GM12878 (cell line): ENCODE measurements around the gene ZNF513. TPM values are rescaled to one million over a fixed set of nuclear protein-coding genes. Genes with fewer than 3 reads are reported as not detected.

Experiments
- ATAC-seq: fragments of 200-7000 bp; cut with Tn5 transposase; 3 replicates; pipeline ENCODE4 v1.9.1; 2020; ENCODE audit warnings: mild to moderate bottlenecking, moderate library complexity
- BruUV-seq: library from RNA; stranded (reverse); fragments of 400-500 nt; replicated peaks from 2 replicates; lab custom pipeline; 2021; lab: Mats Ljungman, UMichigan
- CTCF ChIA-PET: fragments of 300-600 bp; sonication (Branson Sonifier 250); formaldehyde crosslinking; extraction: SDS; loops from one replicate; lab custom pipeline; 2021; ENCODE audit warnings: inconsistent platforms; lab: Yijun Ruan, JAX
- POLR2A ChIA-PET: fragments of 350-600 bp; formaldehyde crosslinking; extraction: SDS; loops from one replicate; lab custom pipeline; 2021; ENCODE audit warnings: inconsistent platforms; lab: Charles Lee
- RAD21 ChIA-PET: fragments of 300-600 bp; sonication (Branson Sonifier 250); formaldehyde crosslinking; loops from one replicate; lab custom pipeline; 2023; ENCODE audit warnings: antibody characterized with exemption; ENCODE audit not compliant: unreplicated experiment; lab: Charles Lee
- SMC1A ChIA-PET: fragments of 300-600 bp; sonication (Branson Sonifier 250); formaldehyde crosslinking; loops from one replicate; lab custom pipeline; 2023; ENCODE audit not compliant: unreplicated experiment, uncharacterized antibody; lab: Charles Lee
- DNase-seq: peaks from one replicate; pipeline ENCODE4 v3.0.0-alpha.2; 2011; ENCODE audit warnings: low read depth, low spot score
- FAIRE-seq: peaks from 3 replicates; lab custom pipeline; 2011; peaks lifted over from hg19 to GRCh38; lab: Jason Lieb, UNC
- H2AFZ ChIP-seq: 2 replicates; pipeline ENCODE4 v1.6.0; 2011; ENCODE audit warnings: low read depth, low read length, control low read depth; ENCODE audit not compliant: control insufficient read depth
- H3K27ac ChIP-seq: 2 replicates; pipeline ENCODE4 v1.5.1; 2011; ENCODE audit warnings: control low read depth; ENCODE audit not compliant: control insufficient read depth, insufficient read depth
- H3K27me3 ChIP-seq, 2 experiments: replicated peaks in 1 of 2; 2 replicates each; pipeline versions ENCODE4 v1.6.0 to v1.6.1; 2011; ENCODE audit warnings: low read length in 1 of 2; ENCODE audit not compliant: control insufficient read depth in 2 of 2, insufficient read depth in 2 of 2
- H3K36me3 ChIP-seq, 2 experiments: 2 replicates each; pipeline ENCODE4 v1.5.1; 2011; ENCODE audit warnings: low read length in 1 of 2; ENCODE audit not compliant: control insufficient read depth in 2 of 2, insufficient read depth in 2 of 2
- H3K4me1 ChIP-seq: 2 replicates; pipeline ENCODE4 v1.6.1; 2011; ENCODE audit warnings: mild to moderate bottlenecking, low read length, moderate library complexity, mixed read lengths; ENCODE audit not compliant: control insufficient read depth, insufficient read depth
- H3K4me2 ChIP-seq: 2 replicates; pipeline ENCODE4 v1.6.0; 2011; ENCODE audit warnings: control low read depth; ENCODE audit not compliant: control insufficient read depth, insufficient read depth
- H3K4me3 ChIP-seq: fragments of 200-600 bp; sonication (generic); 2 replicates; pipeline ENCODE4 v1.5.1; 2016
- H3K79me2 ChIP-seq: 2 replicates; pipeline ENCODE4 v1.6.0; 2011; ENCODE audit warnings: low read length; ENCODE audit not compliant: control insufficient read depth, insufficient read depth
- H3K9ac ChIP-seq: 2 replicates; pipeline ENCODE4 v1.8.0; 2011; ENCODE audit warnings: low read length, control low read depth, mixed read lengths; ENCODE audit not compliant: control insufficient read depth, insufficient read depth
- H3K9me3 ChIP-seq: replicated peaks from 3 replicates; pipeline ENCODE4 v1.5.1; 2011; ENCODE audit warnings: mild to moderate bottlenecking, low read length; ENCODE audit not compliant: control insufficient read depth, insufficient read depth
- H4K20me1 ChIP-seq: 2 replicates; pipeline ENCODE4 v1.6.0; 2011; ENCODE audit not compliant: control insufficient read depth, insufficient read depth
- ATF7 ChIP-seq: fragments of 450-650 bp; IDR thresholded peaks from 2 replicates; pipeline ENCODE4 v1.6.1; 2016; ENCODE audit warnings: low read depth, mild to moderate bottlenecking
- EP300 ChIP-seq, 2 experiments: fragments of 150-350 bp in 1 of 2; IDR thresholded peaks; 2 replicates each; pipeline ENCODE4 v1.6.1; 2011 to 2012; ENCODE audit warnings: low read depth in 2 of 2, low read length in 2 of 2, borderline replicate concordance in 1 of 2, improper control_type of control experiment in 1 of 2, inconsistent platforms in 1 of 2; ENCODE audit not compliant: control insufficient read depth in 1 of 2
- GABPA ChIP-seq: IDR thresholded peaks from 2 replicates; pipeline ENCODE4 v1.6.1; 2014; ENCODE audit warnings: antibody characterized with exemption, low read depth, mild to moderate bottlenecking, inconsistent platforms
- HDGF ChIP-seq: fragments of 450-650 bp; IDR thresholded peaks from 2 replicates; pipeline ENCODE4 v1.6.1; 2016; ENCODE audit warnings: antibody characterized with exemption
- KDM1A ChIP-seq: fragments of 200-600 bp; sonication (generic); IDR thresholded peaks from 2 replicates; pipeline ENCODE4 v1.6.1; 2016; ENCODE audit warnings: borderline replicate concordance
- LARP7 ChIP-seq: fragments of 450-650 bp; IDR thresholded peaks from 2 replicates; pipeline ENCODE4 v1.6.1; 2017; ENCODE audit warnings: mild to moderate bottlenecking
- WGBS: methylation state at CpG from one replicate; pipeline ENCODE4 v1.1.6; 2016; ENCODE audit warnings: low lambda C conversion rate; ENCODE audit not compliant: insufficient replicate concordance, insufficient coverage; ENCODE audit errors: missing lambda C conversion rate; 5-methylcytosine and 5-hydroxymethylcytosine counted together
- in situ Hi-C: fragments of 300-500 bp; cut with MboI; formaldehyde crosslinking; loops from 9 replicates; pipeline ENCODE4 v1.14.3; 2018; ENCODE audit warnings: mixed read lengths
- intact Hi-C: fragments of 100-400 bp; cut with micrococcal nuclease; formaldehyde crosslinking; loops from one replicate; pipeline ENCODE4 v1.14.2; 2022; ENCODE audit not compliant: unreplicated experiment
- polyA plus RNA-seq, 11 experiments: library from polyadenylated mRNA; depleted of rRNA in 4 of 11; unstranded in 6 of 11; stranded (reverse) in 5 of 11; fragments of >200 nt; fragmentation: Nextera tagmentation in 4 of 11; fragmentation: Illumina TruSeq in 1 of 11; extraction: Ambion mirVana in 4 of 11; extraction: Trizol in 1 of 11; gene quantifications; 1 replicate in 1 of 11; 2 replicates in 10 of 11; pipeline versions ENCODE4 v1.2.1 to v1.2.3, GENCODE V29; 2011 to 2016; ENCODE audit warnings: inconsistent platforms in 2 of 11, missing spikeins in 2 of 11, low read depth in 1 of 11
- total RNA-seq, 4 experiments: library from RNA; depleted of rRNA in 3 of 4; stranded (reverse); fragments of >200 nt in 3 of 4; fragmentation: Illumina TruSeq in 1 of 4; extraction: Trizol in 1 of 4; gene quantifications; 2 replicates each; pipeline versions ENCODE4 v1.2.1 to v1.2.3, GENCODE V29; 2013 to 2021
- TF ChIP-seq, protein P1 (sequence below): fragments of 450-650 bp; IDR thresholded peaks from 2 replicates; pipeline ENCODE4 v1.6.1; 2017; ENCODE audit warnings: antibody characterized with exemption, mild to moderate bottlenecking, moderate library complexity
- TF ChIP-seq, protein P2 (sequence below): IDR thresholded peaks from 2 replicates; pipeline ENCODE4 v1.6.1; 2012; ENCODE audit warnings: low read depth, low read length, improper control_type of control experiment
- TF ChIP-seq, protein P3 (sequence below): fragments of 450-650 bp; IDR thresholded peaks from 2 replicates; pipeline ENCODE4 v1.6.1; 2017; ENCODE audit warnings: mild to moderate bottlenecking, moderate library complexity

The ZNF513 gene
- total and polyA plus RNA-seq, 10 of the 15 experiments (the other 5 are each of a cell fraction or from before 2014, with no cell fraction given): 0.06 to 16.4 (median 5.6) TPM

DNA sequence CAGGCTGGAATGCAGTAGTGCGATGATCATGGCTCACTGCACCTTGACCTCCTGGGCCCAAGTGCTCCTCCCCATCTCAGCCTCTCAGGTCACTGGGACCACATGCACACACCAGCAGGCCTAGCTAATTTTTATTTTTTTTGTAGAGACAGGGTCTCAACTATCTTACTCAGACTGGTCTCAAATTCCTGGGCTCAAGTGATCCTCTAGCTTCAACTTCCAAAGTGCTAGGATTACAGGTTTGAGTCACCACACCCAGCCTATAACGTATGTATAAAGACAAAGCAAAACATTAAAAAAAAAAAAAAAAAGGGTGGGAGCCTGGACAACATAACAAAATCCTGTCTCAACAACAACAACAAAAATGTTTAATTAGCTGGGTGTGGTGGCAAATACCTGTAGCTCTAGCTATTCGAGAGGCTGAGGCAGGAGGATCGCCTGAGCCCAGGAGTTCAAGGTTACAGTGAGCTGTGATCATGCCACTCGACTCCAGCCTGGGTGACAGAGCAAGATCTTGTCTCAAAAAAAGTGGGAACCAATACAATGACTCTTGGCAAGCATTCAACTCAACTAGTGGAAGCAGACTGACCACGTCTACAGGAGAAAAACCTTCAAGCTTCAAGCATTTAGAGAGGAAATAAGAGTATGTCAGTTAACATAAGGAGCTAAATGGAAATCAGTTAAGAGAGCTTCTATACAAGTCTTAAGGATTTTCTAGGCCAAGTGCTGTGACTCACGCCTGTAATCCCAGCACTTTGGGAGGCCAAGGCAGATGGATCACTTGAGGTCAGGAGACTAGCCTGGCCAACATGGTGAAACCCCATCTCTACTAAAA lies 26.6 kb downstream of the ZNF513 start:
- Histone ChIP-seq H3K4me3 (no peak overlapping the region; the same call in 1 of the 2 replicates), H3K79me2 (peaks cover 72% of the 10 kb centered on the region), H3K4me1 (no peaks in the 10 kb centered on the region; the same call in 1 of the 2 replicates), H2AFZ (no peak overlapping the region), H3K27me3 (no peaks in the 10 kb centered on the region), H3K9ac (no peak overlapping the region)
- CTCF ChIA-PET: interaction anchor here (0.6 to 3.3 kb wide), 8 partner anchors 9 to 329 kb away, joined by 3 to 7 read pairs (median 6); no protein-coding TSS in a partner anchor
- DNase-seq (no peak), ATAC-seq (no peak), FAIRE-seq (no peak)
- RAD21 ChIA-PET: interaction anchor here (0.7 kb wide), 3 partner anchors 75 to 93 kb away, joined by 3 to 4 read pairs (median 3); partner anchors contain the start of gene NRBP1
- BruUV-seq: no TSS peak
- POLR2A ChIA-PET: interaction anchor here (0.7 to 1.7 kb wide), 6 partner anchors 11 to 273 kb away, joined by 3 to 5 read pairs (median 4); partner anchors contain the start of genes EIF2B4 and SNX17
- WGBS: 92% methylated on average over 7 of the region's 7 CpGs
- in situ Hi-C loops: no loop called here
- SMC1A ChIA-PET: interaction anchor here (0.7 to 2.6 kb wide), 4 partner anchors 11 to 18 kb away, joined by 3 to 9 read pairs (median 3); partner anchors contain the start of gene EIF2B4
- TF ChIP-seq HDGF (no peak), EP300 (IDR thresholded peaks at IDR 0.05; ENCODE audit: borderline replicate concordance in 1 of 2, control insufficient read depth in 1 of 2, low read depth in 2 of 2, low read length in 2 of 2) (no peak), ATF7 (no peak), GABPA (no peak), KDM1A (no peak), LARP7 (no peak)
- TF ChIP-seq, protein P1, sequence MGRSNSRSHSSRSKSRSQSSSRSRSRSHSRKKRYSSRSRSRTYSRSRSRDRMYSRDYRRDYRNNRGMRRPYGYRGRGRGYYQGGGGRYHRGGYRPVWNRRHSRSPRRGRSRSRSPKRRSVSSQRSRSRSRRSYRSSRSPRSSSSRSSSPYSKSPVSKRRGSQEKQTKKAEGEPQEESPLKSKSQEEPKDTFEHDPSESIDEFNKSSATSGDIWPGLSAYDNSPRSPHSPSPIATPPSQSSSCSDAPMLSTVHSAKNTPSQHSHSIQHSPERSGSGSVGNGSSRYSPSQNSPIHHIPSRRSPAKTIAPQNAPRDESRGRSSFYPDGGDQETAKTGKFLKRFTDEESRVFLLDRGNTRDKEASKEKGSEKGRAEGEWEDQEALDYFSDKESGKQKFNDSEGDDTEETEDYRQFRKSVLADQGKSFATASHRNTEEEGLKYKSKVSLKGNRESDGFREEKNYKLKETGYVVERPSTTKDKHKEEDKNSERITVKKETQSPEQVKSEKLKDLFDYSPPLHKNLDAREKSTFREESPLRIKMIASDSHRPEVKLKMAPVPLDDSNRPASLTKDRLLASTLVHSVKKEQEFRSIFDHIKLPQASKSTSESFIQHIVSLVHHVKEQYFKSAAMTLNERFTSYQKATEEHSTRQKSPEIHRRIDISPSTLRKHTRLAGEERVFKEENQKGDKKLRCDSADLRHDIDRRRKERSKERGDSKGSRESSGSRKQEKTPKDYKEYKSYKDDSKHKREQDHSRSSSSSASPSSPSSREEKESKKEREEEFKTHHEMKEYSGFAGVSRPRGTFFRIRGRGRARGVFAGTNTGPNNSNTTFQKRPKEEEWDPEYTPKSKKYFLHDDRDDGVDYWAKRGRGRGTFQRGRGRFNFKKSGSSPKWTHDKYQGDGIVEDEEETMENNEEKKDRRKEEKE: no peak
- TF ChIP-seq, protein P2, sequence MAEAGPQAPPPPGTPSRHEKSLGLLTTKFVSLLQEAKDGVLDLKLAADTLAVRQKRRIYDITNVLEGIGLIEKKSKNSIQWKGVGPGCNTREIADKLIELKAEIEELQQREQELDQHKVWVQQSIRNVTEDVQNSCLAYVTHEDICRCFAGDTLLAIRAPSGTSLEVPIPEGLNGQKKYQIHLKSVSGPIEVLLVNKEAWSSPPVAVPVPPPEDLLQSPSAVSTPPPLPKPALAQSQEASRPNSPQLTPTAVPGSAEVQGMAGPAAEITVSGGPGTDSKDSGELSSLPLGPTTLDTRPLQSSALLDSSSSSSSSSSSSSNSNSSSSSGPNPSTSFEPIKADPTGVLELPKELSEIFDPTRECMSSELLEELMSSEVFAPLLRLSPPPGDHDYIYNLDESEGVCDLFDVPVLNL: no peak
- TF ChIP-seq, protein P3, sequence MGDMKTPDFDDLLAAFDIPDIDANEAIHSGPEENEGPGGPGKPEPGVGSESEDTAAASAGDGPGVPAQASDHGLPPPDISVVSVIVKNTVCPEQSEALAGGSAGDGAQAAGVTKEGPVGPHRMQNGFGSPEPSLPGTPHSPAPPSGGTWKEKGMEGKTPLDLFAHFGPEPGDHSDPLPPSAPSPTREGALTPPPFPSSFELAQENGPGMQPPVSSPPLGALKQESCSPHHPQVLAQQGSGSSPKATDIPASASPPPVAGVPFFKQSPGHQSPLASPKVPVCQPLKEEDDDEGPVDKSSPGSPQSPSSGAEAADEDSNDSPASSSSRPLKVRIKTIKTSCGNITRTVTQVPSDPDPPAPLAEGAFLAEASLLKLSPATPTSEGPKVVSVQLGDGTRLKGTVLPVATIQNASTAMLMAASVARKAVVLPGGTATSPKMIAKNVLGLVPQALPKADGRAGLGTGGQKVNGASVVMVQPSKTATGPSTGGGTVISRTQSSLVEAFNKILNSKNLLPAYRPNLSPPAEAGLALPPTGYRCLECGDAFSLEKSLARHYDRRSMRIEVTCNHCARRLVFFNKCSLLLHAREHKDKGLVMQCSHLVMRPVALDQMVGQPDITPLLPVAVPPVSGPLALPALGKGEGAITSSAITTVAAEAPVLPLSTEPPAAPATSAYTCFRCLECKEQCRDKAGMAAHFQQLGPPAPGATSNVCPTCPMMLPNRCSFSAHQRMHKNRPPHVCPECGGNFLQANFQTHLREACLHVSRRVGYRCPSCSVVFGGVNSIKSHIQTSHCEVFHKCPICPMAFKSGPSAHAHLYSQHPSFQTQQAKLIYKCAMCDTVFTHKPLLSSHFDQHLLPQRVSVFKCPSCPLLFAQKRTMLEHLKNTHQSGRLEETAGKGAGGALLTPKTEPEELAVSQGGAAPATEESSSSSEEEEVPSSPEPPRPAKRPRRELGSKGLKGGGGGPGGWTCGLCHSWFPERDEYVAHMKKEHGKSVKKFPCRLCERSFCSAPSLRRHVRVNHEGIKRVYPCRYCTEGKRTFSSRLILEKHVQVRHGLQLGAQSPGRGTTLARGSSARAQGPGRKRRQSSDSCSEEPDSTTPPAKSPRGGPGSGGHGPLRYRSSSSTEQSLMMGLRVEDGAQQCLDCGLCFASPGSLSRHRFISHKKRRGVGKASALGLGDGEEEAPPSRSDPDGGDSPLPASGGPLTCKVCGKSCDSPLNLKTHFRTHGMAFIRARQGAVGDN: no peak
- TF ChIP-seq, all 136 proteins: peak for 0
- peak overlapping the region; percentile 34; the same call in 1 of the 2 replicates for H3K4me2 ChIP-seq
- H3K9me3 ChIP-seq: no peaks in the 10 kb centered on the region
- H4K20me1 ChIP-seq: no peaks in the 10 kb centered on the region
- intact Hi-C loops: loop anchor here (10.0 kb wide), 1 partner anchor 139 kb away; the partner anchor contains the start of genes ATRAID, CAD and SLC5A6
- no peak overlapping the region for H3K27ac ChIP-seq
- H3K36me3 ChIP-seq: no peaks in the 10 kb centered on the region; a peak in 1 of 4 replicates
